ENCODE results near the gene RABEP1. TPM values are rescaled to one million over a fixed set of nuclear protein-coding genes. Genes with fewer than 3 reads are reported as not detected.

The RABEP1 gene
- total and polyA plus RNA-seq, 4 donors: 21.1 to 47.5 (median 34.4) TPM

- Histone ChIP-seq H3K4me1 (ENCODE audit: control insufficient read depth in 1 of 2, insufficient read depth in 2 of 2, low read length in 2 of 2) (no peaks in the 10 kb centered on the region), H3K9me3 (ENCODE audit: control insufficient read depth, low read length) (no peaks in the 10 kb centered on the region), H3K36me3 (ENCODE audit: control insufficient read depth in 1 of 2, insufficient read depth in 2 of 2, low read length in 1 of 2) (peaks cover 2 to 3% of the 10 kb centered on the region in 2 donors), H3K27me3 (ENCODE audit: control insufficient read depth in 1 of 2, insufficient read depth in 2 of 2, low read length in 1 of 2) (no peaks in the 10 kb centered on the region), H3K4me3 (ENCODE audit: low read length in 2 of 2) (no peak overlapping the region), H3K27ac (ENCODE audit: low read depth in 1 of 2, low read length in 2 of 2) (no peak overlapping the region)
- DNase-seq (no peak), ATAC-seq (ENCODE audit: low FRiP score) (no peak)
- intact Hi-C loops (cut with DNase I): loop anchor here in 1 of 2 donors (10.0 kb wide), 1 partner anchor 1854 kb away; no protein-coding TSS in a partner anchor
- WGBS, 2 donors: 84 to 92% methylated on average over 2 of the region's 2 CpGs
Observed at GRCh38 chr17:5330981-5331380, 48.9 kb downstream of the RABEP1 start.

- Histone ChIP-seq H3K36me3 (ENCODE audit: control insufficient read depth in 1 of 2, insufficient read depth in 2 of 2, low read length in 1 of 2) (peaks cover 2 to 3% of the 10 kb centered on the region in 2 donors), H3K9me3 (ENCODE audit: control insufficient read depth, low read length) (no peaks in the 10 kb centered on the region), H3K4me3 (ENCODE audit: low read length in 2 of 2) (no peak overlapping the region), H3K27ac (ENCODE audit: low read depth in 1 of 2, low read length in 2 of 2) (no peak overlapping the region), H3K27me3 (ENCODE audit: control insufficient read depth in 1 of 2, insufficient read depth in 2 of 2, low read length in 1 of 2) (no peaks in the 10 kb centered on the region), H3K4me1 (ENCODE audit: control insufficient read depth in 1 of 2, insufficient read depth in 2 of 2, low read length in 2 of 2) (no peaks in the 10 kb centered on the region)
- intact Hi-C loops (cut with DNase I): loop anchor here in 1 of 2 donors (10.0 kb wide), 1 partner anchor 1853 kb away; no protein-coding TSS in a partner anchor
- no peak for ATAC-seq (ENCODE audit: low FRiP score)
- no peak for DNase-seq
- WGBS, 2 donors: 90 to 92% methylated on average over 4 of the region's 4 CpGs
Observed at GRCh38 chr17:5331506-5331905, 49.4 kb downstream of the RABEP1 start.

GRCh38 chr17:5344914-5345313 is 62.8 kb downstream of the RABEP1 start:
- Histone ChIP-seq H3K27me3 (ENCODE audit: control insufficient read depth in 1 of 2, insufficient read depth in 2 of 2, low read length in 1 of 2) (no peaks in the 10 kb centered on the region), H3K9me3 (ENCODE audit: control insufficient read depth, low read length) (no peaks in the 10 kb centered on the region), H3K36me3 (ENCODE audit: control insufficient read depth in 1 of 2, insufficient read depth in 2 of 2, low read length in 1 of 2) (no peaks in the 10 kb centered on the region), H3K4me1 (ENCODE audit: control insufficient read depth in 1 of 2, insufficient read depth in 2 of 2, low read length in 2 of 2) (no peaks in the 10 kb centered on the region), H3K4me3 (ENCODE audit: low read length in 2 of 2) (no peak overlapping the region), H3K27ac (ENCODE audit: low read depth in 1 of 2, low read length in 2 of 2) (no peak overlapping the region)
- ATAC-seq (ENCODE audit: low FRiP score) (no peak), DNase-seq (no peak)
- 95% methylated on average over 9 of the region's 9 CpGs for WGBS, 2 donors
- intact Hi-C loops (cut with DNase I): no loop called here

GRCh38 chr17:5352681-5353289 is 70.7 kb downstream of the RABEP1 start:
- peak overlapping the region in 1 of 2 donors; percentile 40 for H3K27ac ChIP-seq (ENCODE audit: low read depth in 1 of 2, low read length in 2 of 2)
- DNase-seq (no peak), ATAC-seq (ENCODE audit: low FRiP score) (no peak)
- H3K36me3 ChIP-seq (ENCODE audit: control insufficient read depth in 1 of 2, insufficient read depth in 2 of 2, low read length in 1 of 2): peaks cover 0 to 8% of the 10 kb centered on the region in 2 donors
- no peak overlapping the region for H3K4me3 ChIP-seq (ENCODE audit: low read length in 2 of 2)
- H3K27me3 ChIP-seq (ENCODE audit: control insufficient read depth in 1 of 2, insufficient read depth in 2 of 2, low read length in 1 of 2): no peaks in the 10 kb centered on the region
- H3K4me1 ChIP-seq (ENCODE audit: control insufficient read depth in 1 of 2, insufficient read depth in 2 of 2, low read length in 2 of 2): no peaks in the 10 kb centered on the region
- WGBS, 2 donors: 92 to 93% methylated on average over 4 of the region's 4 CpGs
- intact Hi-C loops (cut with DNase I): no loop called here
- no peaks in the 10 kb centered on the region for H3K9me3 ChIP-seq (ENCODE audit: control insufficient read depth, low read length)

GRCh38 chr17:5354310-5354709 is 72.2 kb downstream of the RABEP1 start:
- Histone ChIP-seq H3K27me3 (ENCODE audit: control insufficient read depth in 1 of 2, insufficient read depth in 2 of 2, low read length in 1 of 2) (no peaks in the 10 kb centered on the region), H3K27ac (ENCODE audit: low read depth in 1 of 2, low read length in 2 of 2) (no peak overlapping the region), H3K4me1 (ENCODE audit: control insufficient read depth in 1 of 2, insufficient read depth in 2 of 2, low read length in 2 of 2) (no peaks in the 10 kb centered on the region), H3K9me3 (ENCODE audit: control insufficient read depth, low read length) (no peaks in the 10 kb centered on the region), H3K4me3 (ENCODE audit: low read length in 2 of 2) (no peak overlapping the region), H3K36me3 (ENCODE audit: control insufficient read depth in 1 of 2, insufficient read depth in 2 of 2, low read length in 1 of 2) (peaks cover 4 to 8% of the 10 kb centered on the region in 2 donors)
- intact Hi-C loops (cut with DNase I): no loop called here
- 89 to 93% methylated on average over 2 of the region's 2 CpGs for WGBS, 2 donors
- ATAC-seq (ENCODE audit: low FRiP score) (no peak), DNase-seq (no peak)

- Histone ChIP-seq H3K36me3 (ENCODE audit: control insufficient read depth in 1 of 2, insufficient read depth in 2 of 2, low read length in 1 of 2) (peaks cover 4 to 8% of the 10 kb centered on the region in 2 donors), H3K27ac (ENCODE audit: low read depth in 1 of 2, low read length in 2 of 2) (peak overlapping the region; percentile 64 to 95), H3K4me1 (ENCODE audit: control insufficient read depth in 1 of 2, insufficient read depth in 2 of 2, low read length in 2 of 2) (no peaks in the 10 kb centered on the region), H3K4me3 (ENCODE audit: low read length in 2 of 2) (no peak overlapping the region), H3K9me3 (ENCODE audit: control insufficient read depth, low read length) (no peaks in the 10 kb centered on the region), H3K27me3 (ENCODE audit: control insufficient read depth in 1 of 2, insufficient read depth in 2 of 2, low read length in 1 of 2) (no peaks in the 10 kb centered on the region)
- intact Hi-C loops (cut with DNase I): no loop called here
- ATAC-seq (ENCODE audit: low FRiP score) (no peak), DNase-seq (no peak)
- 88% methylated on average over 2 of the region's 2 CpGs for WGBS, 2 donors
Observed at GRCh38 chr17:5354886-5355415, 72.9 kb downstream of the RABEP1 start.

- Histone ChIP-seq H3K4me3 (ENCODE audit: low read length in 2 of 2) (no peak overlapping the region), H3K36me3 (ENCODE audit: control insufficient read depth in 1 of 2, insufficient read depth in 2 of 2, low read length in 1 of 2) (peaks cover 4 to 6% of the 10 kb centered on the region in 2 donors), H3K27ac (ENCODE audit: low read depth in 1 of 2, low read length in 2 of 2) (peak overlapping the region; percentile 64 to 95), H3K4me1 (ENCODE audit: control insufficient read depth in 1 of 2, insufficient read depth in 2 of 2, low read length in 2 of 2) (no peaks in the 10 kb centered on the region), H3K9me3 (ENCODE audit: control insufficient read depth, low read length) (no peaks in the 10 kb centered on the region), H3K27me3 (ENCODE audit: control insufficient read depth in 1 of 2, insufficient read depth in 2 of 2, low read length in 1 of 2) (no peaks in the 10 kb centered on the region)
- DNase-seq (no peak), ATAC-seq (ENCODE audit: low FRiP score) (peak; percentile 63)
- 8 to 11% methylated on average over 3 of the region's 3 CpGs for WGBS, 2 donors
- intact Hi-C loops (cut with DNase I): no loop called here
Observed at GRCh38 chr17:5355421-5356129, 73.5 kb downstream of the RABEP1 start.

- Histone ChIP-seq H3K36me3 (ENCODE audit: control insufficient read depth in 1 of 2, insufficient read depth in 2 of 2, low read length in 1 of 2) (peaks cover 4 to 11% of the 10 kb centered on the region in 2 donors), H3K4me1 (ENCODE audit: control insufficient read depth in 1 of 2, insufficient read depth in 2 of 2, low read length in 2 of 2) (no peaks in the 10 kb centered on the region), H3K27me3 (ENCODE audit: control insufficient read depth in 1 of 2, insufficient read depth in 2 of 2, low read length in 1 of 2) (no peaks in the 10 kb centered on the region), H3K27ac (ENCODE audit: low read depth in 1 of 2, low read length in 2 of 2) (no peak overlapping the region), H3K4me3 (ENCODE audit: low read length in 2 of 2) (no peak overlapping the region), H3K9me3 (ENCODE audit: control insufficient read depth, low read length) (no peaks in the 10 kb centered on the region)
- WGBS, 2 donors: 69 to 76% methylated on average over 9 of the region's 9 CpGs
- DNase-seq: no peak
- intact Hi-C loops (cut with DNase I): no loop called here
- ATAC-seq (ENCODE audit: low FRiP score): no peak
Observed at GRCh38 chr17:5361426-5361825, 79.3 kb downstream of the RABEP1 start.

Measured in aorta (tissue), 5 donors.